ENCODE data around the gene KCNS1.

KCNS1 gene

GRCh38 chr20:45118028-45118427 is 17.1 kb upstream of the KCNS1 start:
- Histone ChIP-seq H3K9me3 (ENCODE audit: control insufficient read depth, insufficient read depth, low read length) (no peaks in the 10 kb centered on the region), H3K4me1 (ENCODE audit: control insufficient read depth, insufficient read depth, low read length) (no peaks in the 10 kb centered on the region), H3K9ac (ENCODE audit: low read depth, low read length) (no peak overlapping the region), H3K4me3 (ENCODE audit: low read depth, low read length) (no peak overlapping the region), H3K27me3 (ENCODE audit: control insufficient read depth, insufficient read depth, low read length) (0 out of 2 replicates have a peak, but pooled peaks cover 4% of the 10 kb centered on the region), H3K27ac (ENCODE audit: low read depth, low read length) (no peak overlapping the region), H3K36me3 (ENCODE audit: control insufficient read depth, insufficient read depth, low read length) (no peaks in the 10 kb centered on the region)

- H3K4me1 ChIP-seq (ENCODE audit: control insufficient read depth, insufficient read depth, low read length), result no peaks in the 10 kb centered on the region
- no peaks in the 10 kb centered on the region for H3K36me3 ChIP-seq (ENCODE audit: control insufficient read depth, insufficient read depth, low read length)
- H3K9ac ChIP-seq (ENCODE audit: low read depth, low read length), result no peak overlapping the region
- no peaks in the 10 kb centered on the region for H3K9me3 ChIP-seq (ENCODE audit: control insufficient read depth, insufficient read depth, low read length)
- 0 out of 2 replicates have a peak, but pooled peaks cover 2% of the 10 kb centered on the region for H3K27me3 ChIP-seq (ENCODE audit: control insufficient read depth, insufficient read depth, low read length)
- no peak overlapping the region for H3K27ac ChIP-seq (ENCODE audit: low read depth, low read length)
- no peak overlapping the region for H3K4me3 ChIP-seq (ENCODE audit: low read depth, low read length)
These were observed 16.7 kb upstream of the KCNS1 start for GRCh38 chr20:45117581-45117980.

- no peaks in the 10 kb centered on the region for H3K27me3 ChIP-seq (ENCODE audit: control insufficient read depth, insufficient read depth, low read length)
- no peaks in the 10 kb centered on the region for H3K36me3 ChIP-seq (ENCODE audit: control insufficient read depth, insufficient read depth, low read length)
- H3K9ac ChIP-seq (ENCODE audit: low read depth, low read length), result no peak overlapping the region
- H3K4me3 ChIP-seq (ENCODE audit: low read depth, low read length), result no peak overlapping the region
- no peaks in the 10 kb centered on the region for H3K4me1 ChIP-seq (ENCODE audit: control insufficient read depth, insufficient read depth, low read length)
- H3K27ac ChIP-seq (ENCODE audit: low read depth, low read length), result no peak overlapping the region
- H3K9me3 ChIP-seq (ENCODE audit: control insufficient read depth, insufficient read depth, low read length), result no peaks in the 10 kb centered on the region
These were observed 14.9 kb upstream of the KCNS1 start for GRCh38 chr20:45115829-45116228.

GRCh38 chr20:45115386-45115774 is 14.5 kb upstream of the KCNS1 start:
- Histone ChIP-seq H3K27ac (ENCODE audit: low read depth, low read length) (no peak overlapping the region), H3K27me3 (ENCODE audit: control insufficient read depth, insufficient read depth, low read length) (no peaks in the 10 kb centered on the region), H3K4me3 (ENCODE audit: low read depth, low read length) (no peak overlapping the region), H3K4me1 (ENCODE audit: control insufficient read depth, insufficient read depth, low read length) (no peaks in the 10 kb centered on the region), H3K9me3 (ENCODE audit: control insufficient read depth, insufficient read depth, low read length) (no peaks in the 10 kb centered on the region), H3K9ac (ENCODE audit: low read depth, low read length) (no peak overlapping the region), H3K36me3 (ENCODE audit: control insufficient read depth, insufficient read depth, low read length) (no peaks in the 10 kb centered on the region)

GRCh38 chr20:45114465-45115385 is 13.8 kb upstream of the KCNS1 start, which contains the start of gene WFDC5:
WFDC5 (minus strand) TSS chr20:45115174; CDS start chr20:45115083, 91 bp downstream.
- no peak within 1 kb of the TSS for H3K9ac ChIP-seq (ENCODE audit: low read depth, low read length)
- no peaks in the 10 kb centered on the region for H3K4me1 ChIP-seq (ENCODE audit: control insufficient read depth, insufficient read depth, low read length)
- no peak within 1 kb of the TSS for H3K27ac ChIP-seq (ENCODE audit: low read depth, low read length)
- H3K36me3 ChIP-seq (ENCODE audit: control insufficient read depth, insufficient read depth, low read length), result no peaks in the 10 kb centered on the region
- no peak within 1 kb of the TSS for H3K4me3 ChIP-seq (ENCODE audit: low read depth, low read length)
- H3K27me3 ChIP-seq (ENCODE audit: control insufficient read depth, insufficient read depth, low read length), result no peaks in the 10 kb centered on the region
- H3K9me3 ChIP-seq (ENCODE audit: control insufficient read depth, insufficient read depth, low read length), result no peaks in the 10 kb centered on the region

- H3K9me3 ChIP-seq (ENCODE audit: control insufficient read depth, insufficient read depth, low read length), result no peaks in the 10 kb centered on the region
- H3K27me3 ChIP-seq (ENCODE audit: control insufficient read depth, insufficient read depth, low read length), result no peaks in the 10 kb centered on the region
- H3K4me3 ChIP-seq (ENCODE audit: low read depth, low read length), result no peak overlapping the region
- H3K4me1 ChIP-seq (ENCODE audit: control insufficient read depth, insufficient read depth, low read length), result no peaks in the 10 kb centered on the region
- no peak overlapping the region for H3K9ac ChIP-seq (ENCODE audit: low read depth, low read length)
- no peaks in the 10 kb centered on the region for H3K36me3 ChIP-seq (ENCODE audit: control insufficient read depth, insufficient read depth, low read length)
- no peak overlapping the region for H3K27ac ChIP-seq (ENCODE audit: low read depth, low read length)
These were observed 12.9 kb upstream of the KCNS1 start for GRCh38 chr20:45113865-45114264.

- Histone ChIP-seq H3K4me3 (ENCODE audit: low read depth, low read length) (no peak overlapping the region), H3K27me3 (ENCODE audit: control insufficient read depth, insufficient read depth, low read length) (no peaks in the 10 kb centered on the region), H3K27ac (ENCODE audit: low read depth, low read length) (no peak overlapping the region), H3K36me3 (ENCODE audit: control insufficient read depth, insufficient read depth, low read length) (no peaks in the 10 kb centered on the region), H3K9me3 (ENCODE audit: control insufficient read depth, insufficient read depth, low read length) (no peaks in the 10 kb centered on the region), H3K9ac (ENCODE audit: low read depth, low read length) (no peak overlapping the region), H3K4me1 (ENCODE audit: control insufficient read depth, insufficient read depth, low read length) (no peaks in the 10 kb centered on the region)
These were observed 11.8 kb upstream of the KCNS1 start for GRCh38 chr20:45112754-45113153.

- Histone ChIP-seq H3K4me1 (ENCODE audit: control insufficient read depth, insufficient read depth, low read length) (no peaks in the 10 kb centered on the region), H3K27me3 (ENCODE audit: control insufficient read depth, insufficient read depth, low read length) (no peaks in the 10 kb centered on the region), H3K27ac (ENCODE audit: low read depth, low read length) (no peak overlapping the region), H3K9me3 (ENCODE audit: control insufficient read depth, insufficient read depth, low read length) (no peaks in the 10 kb centered on the region), H3K9ac (ENCODE audit: low read depth, low read length) (no peak overlapping the region), H3K36me3 (ENCODE audit: control insufficient read depth, insufficient read depth, low read length) (no peaks in the 10 kb centered on the region), H3K4me3 (ENCODE audit: low read depth, low read length) (no peak overlapping the region)
These were observed 11.0 kb upstream of the KCNS1 start for GRCh38 chr20:45111799-45112471.

- H3K4me1 ChIP-seq (ENCODE audit: control insufficient read depth, insufficient read depth, low read length), result no peaks in the 10 kb centered on the region
- no peak overlapping the region for H3K9ac ChIP-seq (ENCODE audit: low read depth, low read length)
- no peak overlapping the region for H3K27ac ChIP-seq (ENCODE audit: low read depth, low read length)
- H3K4me3 ChIP-seq (ENCODE audit: low read depth, low read length), result no peak overlapping the region
- H3K9me3 ChIP-seq (ENCODE audit: control insufficient read depth, insufficient read depth, low read length), result no peaks in the 10 kb centered on the region
- H3K27me3 ChIP-seq (ENCODE audit: control insufficient read depth, insufficient read depth, low read length), result no peaks in the 10 kb centered on the region
- no peaks in the 10 kb centered on the region for H3K36me3 ChIP-seq (ENCODE audit: control insufficient read depth, insufficient read depth, low read length)
These were observed 10.4 kb upstream of the KCNS1 start for GRCh38 chr20:45111285-45111684.

- Histone ChIP-seq H3K36me3 (ENCODE audit: control insufficient read depth, insufficient read depth, low read length) (no peaks in the 10 kb centered on the region), H3K4me1 (ENCODE audit: control insufficient read depth, insufficient read depth, low read length) (no peaks in the 10 kb centered on the region), H3K4me3 (ENCODE audit: low read depth, low read length) (no peak overlapping the region), H3K27ac (ENCODE audit: low read depth, low read length) (no peak overlapping the region), H3K27me3 (ENCODE audit: control insufficient read depth, insufficient read depth, low read length) (no peaks in the 10 kb centered on the region), H3K9ac (ENCODE audit: low read depth, low read length) (no peak overlapping the region), H3K9me3 (ENCODE audit: control insufficient read depth, insufficient read depth, low read length) (no peaks in the 10 kb centered on the region)
These were observed 9.4 kb upstream of the KCNS1 start for GRCh38 chr20:45110301-45110700.

GRCh38 chr20:45109634-45110033 is 8.7 kb upstream of the KCNS1 start:
- Histone ChIP-seq H3K4me1 (ENCODE audit: control insufficient read depth, insufficient read depth, low read length) (no peaks in the 10 kb centered on the region), H3K4me3 (ENCODE audit: low read depth, low read length) (no peak overlapping the region), H3K27me3 (ENCODE audit: control insufficient read depth, insufficient read depth, low read length) (no peaks in the 10 kb centered on the region), H3K9me3 (ENCODE audit: control insufficient read depth, insufficient read depth, low read length) (no peaks in the 10 kb centered on the region), H3K9ac (ENCODE audit: low read depth, low read length) (no peak overlapping the region), H3K27ac (ENCODE audit: low read depth, low read length) (no peak overlapping the region), H3K36me3 (ENCODE audit: control insufficient read depth, insufficient read depth, low read length) (no peaks in the 10 kb centered on the region)

All from HUES48 (cell line).